Heart left ventricle (tissue), 16 donors: ENCODE data around the gene ZNF324B. TPM values are rescaled to one million over a fixed set of nuclear protein-coding genes. Genes with fewer than 3 reads are reported as not detected.

Experiments
- ATAC-seq, 4 donors: fragments of 200-7000 bp; cut with Tn5 transposase; one replicate each; pipeline ENCODE4 v1.9.1; 2020 to 2022; ENCODE audit warnings: moderate library complexity in 4 of 4, mild to moderate bottlenecking in 3 of 4, moderate number of reproducible peaks in 1 of 4
- DNase-seq, 5 donors: peaks; one replicate each; pipeline ENCODE4 v3.0.0-alpha.2; 2020
- H3K27ac ChIP-seq, 12 donors: fragments of 200-600 bp; sonication (generic) in 4 of 12; one replicate each; pipeline versions ENCODE4 v1.5.0 to v1.8.0; 2016 to 2022; ENCODE audit warnings: mild to moderate bottlenecking in 2 of 12
- H3K27me3 ChIP-seq, 9 donors: fragments of 200-600 bp; sonication (generic) in 2 of 9; one replicate each; pipeline versions ENCODE4 v1.5.1 to v1.8.0; 2016 to 2022; ENCODE audit warnings: mild to moderate bottlenecking in 3 of 9
- H3K36me3 ChIP-seq, 9 donors: fragments of 200-600 bp; sonication (generic) in 2 of 9; one replicate each; pipeline versions ENCODE4 v1.5.0 to v1.8.0; 2018 to 2022; ENCODE audit warnings: mild to moderate bottlenecking in 2 of 9
- H3K4me1 ChIP-seq, 12 donors: fragments of 200-600 bp; sonication (generic) in 4 of 12; one replicate each; pipeline versions ENCODE4 v1.5.0 to v1.8.0; 2016 to 2022; ENCODE audit warnings: mild to moderate bottlenecking in 3 of 12
- H3K4me3 ChIP-seq, 12 donors: fragments of 200-600 bp; sonication (generic) in 4 of 12; one replicate each; pipeline versions ENCODE4 v1.5.0 to v1.8.0; 2017 to 2022; ENCODE audit warnings: mild to moderate bottlenecking in 9 of 12, moderate library complexity in 4 of 12
- H3K9me3 ChIP-seq, 12 donors: fragments of 200-600 bp; sonication (generic) in 4 of 12; one replicate each; pipeline versions ENCODE4 v1.5.0 to v1.8.0; 2016 to 2022; ENCODE audit warnings: mild to moderate bottlenecking in 1 of 12
- POLR2A ChIP-seq, 2 donors: fragments of 450-650 bp; IDR thresholded peaks; one replicate each; pipeline ENCODE4 v1.6.1; 2017; ENCODE audit warnings: antibody characterized with exemption in 2 of 2, mild to moderate bottlenecking in 2 of 2, moderate library complexity in 2 of 2
- WGBS, 4 donors: extraction: QIAGEN DNeasy Blood & Tissue Kit in 2 of 4; methylation state at CpG; one replicate each; pipeline versions ENCODE4 v1.1.5 to v1.1.7; 2013 to 2018; 5-methylcytosine and 5-hydroxymethylcytosine counted together
- intact Hi-C, 10 donors: fragments of 100-400 bp; cut with DNase I; formaldehyde crosslinking; loops; one replicate each; pipeline versions ENCODE4 v1.11.1 to v1.14.2; 2022
- polyA plus RNA-seq, 2 donors: library from polyadenylated mRNA; stranded (reverse); fragments of 200-250 nt; gene quantifications; one replicate each; pipeline ENCODE4 v1.2.3, GENCODE V29; 2013
- total RNA-seq, 9 donors: library from RNA; depleted of rRNA in 2 of 9; stranded (reverse); fragments of >200 nt in 2 of 9; fragmentation: NEBNext Ultra II Directional in 3 of 9; extraction: Animal tissue kit (Norgen Biotek cat#: 25700) in 3 of 9; gene quantifications; one replicate each; pipeline versions ENCODE4 v1.1.0 to v1.2.4, GENCODE V29; 2016 to 2023
- TF ChIP-seq, protein P1 (sequence below), 12 donors: fragments of 200-600 bp; sonication (generic) in 4 of 12; IDR thresholded peaks; one replicate each; pipeline versions ENCODE4 v1.5.0 to v1.8.0; 2018 to 2022; ENCODE audit warnings: antibody characterized with exemption in 12 of 12, mild to moderate bottlenecking in 5 of 12
- donor health status: ischemic (EF 13 %, LVEDD 7.1; RV severe dilation, severe dysfunction).
- donor health status: healthy with polysubstance abuse.
- donor health status: DM: no; HTN: yes; CAD: no.
- donor health status: DM: no; HTN: no; CAD: no.
- donor health status: ischemic (EF 25% LVEDD 6.9; RV normal size, moderate dysfunction).
- donor health status: ischemic (EF 25% LVEDD 5.7; RV mildly dilated, moderate dysfunction).
- donor health status: healthy.
- donor health status: DM: yes; HTN: yes; CAD: no.
- donor health status: ischemic (EF 35%, LVEDD 5.7; RV mildly dilated, moderate dysfunction).
- donor health status: nonischemic (EF 11% LVEDD 7.7; RV severe dilation, severe dysfunction).
- donor health status: DM: yes; HTN: yes; CAD: no.
- donor health status: PGD.
- donor health status: ischemic (EF 29% LVEDD 5.4; RV normal size, mild dysfunction).
- donor health status: nonischemic (EF 23%, LVEDD 6.1; RV moderate dilation, normal function).

ZNF324B gene
- total and polyA plus RNA-seq, 11 donors, result 1.4 to 5.1 (median 3.9) TPM

DNA sequence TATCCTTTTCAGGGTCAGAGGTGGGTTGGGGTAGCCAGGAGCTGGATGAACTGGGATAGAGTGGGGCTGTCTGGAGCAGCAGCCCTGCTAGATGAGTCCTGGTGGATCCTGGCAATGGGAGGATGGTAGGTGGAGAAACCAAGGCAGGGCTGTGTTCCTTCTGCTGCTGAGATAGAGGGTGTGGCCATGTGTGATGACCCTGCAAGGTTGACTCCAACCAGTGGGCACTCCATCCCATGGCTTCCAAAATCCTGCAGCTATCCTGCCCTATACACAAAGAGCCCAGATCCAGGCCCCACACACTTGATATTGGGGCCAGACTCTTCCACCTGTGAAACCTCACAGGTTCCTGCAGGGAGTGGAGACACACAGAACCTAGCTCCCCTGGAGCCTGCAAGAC is 22.4 kb downstream of the ZNF324B start:
- H3K27me3 ChIP-seq, result no peaks in the 10 kb centered on the region
- DNase-seq (no peak), ATAC-seq (no peak)
- no peak for TF ChIP-seq POLR2A (IDR thresholded peaks at IDR 0.05)
- TF ChIP-seq, protein P1, sequence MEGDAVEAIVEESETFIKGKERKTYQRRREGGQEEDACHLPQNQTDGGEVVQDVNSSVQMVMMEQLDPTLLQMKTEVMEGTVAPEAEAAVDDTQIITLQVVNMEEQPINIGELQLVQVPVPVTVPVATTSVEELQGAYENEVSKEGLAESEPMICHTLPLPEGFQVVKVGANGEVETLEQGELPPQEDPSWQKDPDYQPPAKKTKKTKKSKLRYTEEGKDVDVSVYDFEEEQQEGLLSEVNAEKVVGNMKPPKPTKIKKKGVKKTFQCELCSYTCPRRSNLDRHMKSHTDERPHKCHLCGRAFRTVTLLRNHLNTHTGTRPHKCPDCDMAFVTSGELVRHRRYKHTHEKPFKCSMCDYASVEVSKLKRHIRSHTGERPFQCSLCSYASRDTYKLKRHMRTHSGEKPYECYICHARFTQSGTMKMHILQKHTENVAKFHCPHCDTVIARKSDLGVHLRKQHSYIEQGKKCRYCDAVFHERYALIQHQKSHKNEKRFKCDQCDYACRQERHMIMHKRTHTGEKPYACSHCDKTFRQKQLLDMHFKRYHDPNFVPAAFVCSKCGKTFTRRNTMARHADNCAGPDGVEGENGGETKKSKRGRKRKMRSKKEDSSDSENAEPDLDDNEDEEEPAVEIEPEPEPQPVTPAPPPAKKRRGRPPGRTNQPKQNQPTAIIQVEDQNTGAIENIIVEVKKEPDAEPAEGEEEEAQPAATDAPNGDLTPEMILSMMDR (IDR thresholded peaks at IDR 0.05), result no peak
- H3K4me3 ChIP-seq, result no peak overlapping the region
- peaks cover 0 to 44% (median 34%) of the 10 kb centered on the region in 9 donors for H3K36me3 ChIP-seq
- H3K27ac ChIP-seq, result no peak overlapping the region
- H3K4me1 ChIP-seq, result peaks cover 0 to 25% (median 14%) of the 10 kb centered on the region in 12 donors
- intact Hi-C loops, result no loop called here
- no peaks in the 10 kb centered on the region for H3K9me3 ChIP-seq

DNA sequence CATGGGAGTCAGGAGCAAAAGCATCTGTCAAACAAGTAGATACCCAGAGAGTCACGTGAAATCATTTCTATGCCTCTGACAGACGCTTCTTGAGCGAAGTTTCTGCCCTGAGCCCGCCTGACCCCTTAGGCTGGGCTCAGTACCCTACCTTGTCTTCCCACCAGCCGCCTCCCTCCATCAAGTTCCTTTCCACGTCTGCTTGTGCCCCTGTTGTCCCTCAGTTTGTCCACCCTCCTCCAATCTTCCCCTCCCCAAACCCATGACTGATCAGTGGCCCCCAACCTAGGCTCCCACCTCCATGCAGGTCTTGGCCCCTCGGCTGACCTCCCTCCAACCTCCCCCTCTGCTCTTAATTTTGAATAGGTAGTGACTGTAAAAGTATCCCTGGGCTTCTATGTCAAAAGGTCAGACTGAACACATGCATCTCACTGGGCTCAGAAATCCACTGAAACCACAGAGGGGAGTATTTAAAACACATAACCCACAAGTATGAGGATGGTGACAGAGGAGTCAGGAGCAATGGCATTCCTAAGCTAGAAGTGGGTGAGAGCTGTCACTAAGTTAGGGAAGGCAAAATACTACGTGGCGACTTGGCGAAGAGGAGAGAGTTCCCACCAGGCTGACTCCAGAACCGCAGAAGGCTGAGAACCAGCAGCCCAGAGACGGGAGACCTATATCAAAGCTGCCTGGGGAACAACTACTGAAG is 23.0 kb downstream of the ZNF324B start:
- ATAC-seq (no peak), DNase-seq (no peak)
- H3K27me3 ChIP-seq, result no peaks in the 10 kb centered on the region
- peak overlapping the region in 1 of 12 donors; percentile 93 for H3K27ac ChIP-seq
- H3K4me3 ChIP-seq, result no peak overlapping the region
- 84 to 92% (median 88%) methylated on average over 12 of the region's 12 CpGs for WGBS, 4 donors
- H3K9me3 ChIP-seq, result no peaks in the 10 kb centered on the region
- H3K36me3 ChIP-seq, result peaks cover 0 to 45% (median 34%) of the 10 kb centered on the region in 9 donors
- H3K4me1 ChIP-seq, result peaks cover 0 to 25% (median 14%) of the 10 kb centered on the region in 12 donors
- TF ChIP-seq, protein P1 (IDR thresholded peaks at IDR 0.05), result no peak
- no peak for TF ChIP-seq POLR2A (IDR thresholded peaks at IDR 0.05)
- intact Hi-C loops, result no loop called here

DNA sequence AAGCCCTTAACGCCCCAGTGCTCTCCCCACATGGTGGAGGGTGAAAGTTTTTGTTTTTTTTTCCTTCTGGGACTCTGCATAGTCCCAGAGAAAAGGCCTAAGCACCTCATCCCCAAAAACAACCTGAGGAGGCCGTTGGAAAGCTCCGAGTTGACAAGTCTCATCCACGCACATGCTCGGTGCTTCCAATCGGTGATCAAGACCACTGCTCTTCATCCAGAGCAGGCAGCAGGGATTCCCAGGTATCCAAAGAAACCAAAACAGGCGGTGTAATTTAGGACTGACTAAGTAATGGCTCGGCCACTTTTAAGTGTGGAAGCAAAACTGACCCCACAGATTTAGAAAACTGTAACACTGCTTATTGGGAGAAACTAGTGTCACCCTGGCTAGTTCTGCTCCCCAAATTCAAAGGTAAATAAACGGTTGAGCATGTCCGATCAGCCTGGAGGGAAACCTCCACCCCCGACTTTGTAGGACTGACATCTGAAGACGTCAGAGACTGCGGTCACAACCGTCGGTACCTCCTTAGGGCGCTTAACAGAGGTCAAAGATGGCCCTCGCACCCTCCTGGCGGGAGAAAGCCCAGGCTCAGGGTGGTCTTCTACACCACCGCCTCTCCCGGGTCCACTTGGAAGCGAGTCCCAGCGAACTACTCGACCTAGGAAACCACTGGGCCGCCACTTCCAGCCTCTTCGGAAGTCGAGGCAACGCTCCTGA is 23.7 kb downstream of the ZNF324B start:
- no peaks in the 10 kb centered on the region for H3K27me3 ChIP-seq
- peak overlapping the region; percentile 36 to 87 (median 72) for H3K4me3 ChIP-seq
- ATAC-seq (no peak), DNase-seq (no peak)
- peak overlapping the region; percentile 65 to 93 (median 90) for H3K27ac ChIP-seq
- intact Hi-C loops, result no loop called here
- TF ChIP-seq, protein P1 (IDR thresholded peaks at IDR 0.05), result no peak
- no peak for TF ChIP-seq POLR2A (IDR thresholded peaks at IDR 0.05)
- H3K9me3 ChIP-seq, result no peaks in the 10 kb centered on the region
- peaks cover 0 to 41% (median 31%) of the 10 kb centered on the region in 9 donors for H3K36me3 ChIP-seq
- WGBS, 4 donors, result 23 to 25% (median 24%) methylated on average over 27 of the region's 27 CpGs
- peaks cover 0 to 25% (median 14%) of the 10 kb centered on the region in 12 donors for H3K4me1 ChIP-seq
